Breast epithelium (tissue), 3 donors: ENCODE measurements around the gene AP1S3.

Experiments used
- CTCF ChIP-seq, 3 donors: fragments of 450-650 bp; IDR thresholded peaks; one replicate each; pipeline ENCODE4 v1.5.1; 2016 to 2017; ENCODE audit warnings: antibody characterized with exemption in 3 of 3, mild to moderate bottlenecking in 3 of 3, moderate library complexity in 3 of 3
- POLR2A ChIP-seq: fragments of 450-650 bp; IDR thresholded peaks from one replicate; pipeline ENCODE4 v1.6.1; 2016; ENCODE audit warnings: antibody characterized with exemption, mild to moderate bottlenecking, moderate library complexity

- TF ChIP-seq CTCF (IDR thresholded peaks at IDR 0.05) (no peak), POLR2A (no peak)
Observed at GRCh38 chr2:223788826-223789225, 48.6 kb downstream of the AP1S3 start.
